CD14-positive monocyte (primary cell): ENCODE results near the gene NRG3. TPM values are rescaled to one million over a fixed set of nuclear protein-coding genes. Genes with fewer than 3 reads are reported as not detected.

Source experiments
- DNase-seq, 3 donors: peaks; one replicate each; pipeline ENCODE4 v3.0.0-alpha.2; 2011 to 2022
- H2AFZ ChIP-seq: 2 replicates; pipeline ENCODE4 v1.6.0; 2012; ENCODE audit warnings: mild to moderate bottlenecking, low read depth, low read length, inconsistent platforms; ENCODE audit not compliant: insufficient read depth, poor library complexity, severe bottlenecking
- H3K27ac ChIP-seq, 2 donors: 1 replicate in 1 of 2; 2 replicates in 1 of 2; pipeline ENCODE4 v1.5.1; 2012 to 2013; ENCODE audit warnings: low read length in 2 of 2, control low read depth in 1 of 2, inconsistent platforms in 1 of 2, low read depth in 1 of 2, mild to moderate bottlenecking in 1 of 2
- H3K27me3 ChIP-seq, 2 donors: one replicate each; pipeline versions ENCODE4 v1.6.0 to v1.6.1; 2011 to 2013; ENCODE audit warnings: low read length in 2 of 2; ENCODE audit not compliant: control insufficient read depth in 2 of 2, insufficient read depth in 2 of 2
- H3K36me3 ChIP-seq, 2 donors: replicated peaks in 1 of 2; 1 replicate in 1 of 2; 2 replicates in 1 of 2; pipeline versions ENCODE4 v1.5.1 to v1.6.1; 2012 to 2013; ENCODE audit warnings: low read length in 2 of 2, control low read depth in 1 of 2, inconsistent platforms in 1 of 2, mild to moderate bottlenecking in 1 of 2; ENCODE audit not compliant: insufficient read depth in 2 of 2, control insufficient read depth in 1 of 2
- H3K4me1 ChIP-seq, 2 donors: 1 replicate in 1 of 2; 2 replicates in 1 of 2; pipeline versions ENCODE4 v1.5.1 to v1.6.1; 2012 to 2013; ENCODE audit warnings: low read length in 2 of 2, control low read depth in 1 of 2, inconsistent platforms in 1 of 2, mild to moderate bottlenecking in 1 of 2, moderate library complexity in 1 of 2; ENCODE audit not compliant: insufficient read depth in 2 of 2, control insufficient read depth in 1 of 2
- H3K4me2 ChIP-seq: replicated peaks from 2 replicates; pipeline ENCODE3; 2012; ENCODE audit warnings: low read length, moderate library complexity, mild to moderate bottlenecking; ENCODE audit not compliant: poor library complexity, severe bottlenecking; ENCODE audit errors: extremely low read depth
- H3K4me3 ChIP-seq, 3 experiments: fragments of 200-600 bp in 1 of 3; sonication (generic) in 1 of 3; replicated peaks in 1 of 3; 1 replicate in 2 of 3; 2 replicates in 1 of 3; pipeline ENCODE4 v1.5.1; 2011 to 2013; ENCODE audit warnings: low read length in 3 of 3, mild to moderate bottlenecking in 3 of 3, control low read depth in 2 of 3, low read depth in 2 of 3, inconsistent platforms in 1 of 3, moderate library complexity in 1 of 3
- H3K79me2 ChIP-seq: 2 replicates; pipeline ENCODE4 v1.6.0; 2012; ENCODE audit warnings: mild to moderate bottlenecking, control low read depth, inconsistent platforms, low read length, moderate library complexity; ENCODE audit not compliant: insufficient read depth
- H3K9ac ChIP-seq: 2 replicates; pipeline ENCODE4 v1.6.0; 2017; ENCODE audit warnings: low read length, mild to moderate bottlenecking; ENCODE audit not compliant: insufficient read depth, poor library complexity, severe bottlenecking
- H3K9me3 ChIP-seq, 2 donors: replicated peaks in 1 of 2; 1 replicate in 1 of 2; 2 replicates in 1 of 2; pipeline versions ENCODE4 v1.5.1 to v1.6.1; 2012 to 2013; ENCODE audit warnings: low read length in 2 of 2, control low read depth in 1 of 2; ENCODE audit not compliant: control insufficient read depth in 1 of 2, insufficient read depth in 1 of 2
- H4K20me1 ChIP-seq: 2 replicates; pipeline ENCODE4 v1.6.0; 2012; ENCODE audit warnings: mild to moderate bottlenecking, low read length, control low read depth, moderate library complexity; ENCODE audit not compliant: insufficient read depth
- H3K27ac Mint-ChIP-seq, 7 donors: one replicate each; pipeline ENCODE4 v1.8.0; 2020; ENCODE audit warnings: mild to moderate bottlenecking in 7 of 7, mixed read lengths in 7 of 7, moderate library complexity in 6 of 7, inconsistent platforms in 2 of 7
- H3K27me3 Mint-ChIP-seq, 3 donors: one replicate each; pipeline ENCODE4 v1.8.0; 2021 to 2022; ENCODE audit warnings: low read depth in 3 of 3, mild to moderate bottlenecking in 3 of 3, mixed read lengths in 3 of 3, moderate library complexity in 3 of 3, inconsistent platforms in 1 of 3
- H3K36me3 Mint-ChIP-seq, 2 donors: one replicate each; pipeline ENCODE4 v1.8.0; 2020; ENCODE audit warnings: mixed read lengths in 2 of 2, inconsistent platforms in 1 of 2, mild to moderate bottlenecking in 1 of 2
- H3K4me1 Mint-ChIP-seq: one replicate; pipeline ENCODE4 v1.8.0; 2020; ENCODE audit warnings: mild to moderate bottlenecking, mixed read lengths
- H3K4me3 Mint-ChIP-seq, 2 donors: one replicate each; pipeline ENCODE4 v1.8.0; 2020; ENCODE audit warnings: mild to moderate bottlenecking in 2 of 2, mixed read lengths in 2 of 2, moderate library complexity in 1 of 2
- H3K9me3 Mint-ChIP-seq, 7 donors: one replicate each; pipeline ENCODE4 v1.8.0; 2020 to 2022; ENCODE audit warnings: mixed read lengths in 7 of 7, mild to moderate bottlenecking in 6 of 7, moderate library complexity in 6 of 7, inconsistent platforms in 2 of 7
- whole genome bisulfite sequencing: methylation state at CpG from one replicate; pipeline ENCODE4 v1.1.5; 2013; ENCODE audit warnings: missing lambda C conversion rate; ENCODE audit not compliant: insufficient coverage; 5-methylcytosine and 5-hydroxymethylcytosine counted together
- intact Hi-C, 2 donors: fragments of 100-400 bp; cut with micrococcal nuclease; formaldehyde crosslinking; loops; one replicate each; pipeline versions ENCODE4 v1.15.0 to v1.15.1; 2023
- polyA plus RNA-seq, 3 donors: library from polyadenylated mRNA; depleted of rRNA in 1 of 3; unstranded in 2 of 3; stranded (reverse) in 1 of 3; fragments of 300-500 nt in 2 of 3; fragments of >200 nt in 1 of 3; fragmentation: Illumina TruSeq in 2 of 3; gene quantifications; 1 replicate in 2 of 3; 2 replicates in 1 of 3; pipeline ENCODE4 v1.2.3, GENCODE V29; 2012 to 2021
- TF ChIP-seq, protein P1 (sequence below): fragments of 200-600 bp; IDR thresholded peaks from one replicate; pipeline ENCODE4 v1.8.0; 2022; ENCODE audit warnings: antibody characterized with exemption, mild to moderate bottlenecking

The NRG3 gene
- polyA plus RNA-seq, 3 donors, result not detected

- Histone ChIP-seq H3K9ac (no peak overlapping the region), H3K9me3 (no peaks in the 10 kb centered on the region), H3K4me3 (no peak overlapping the region), H2AFZ (no peak overlapping the region), H3K79me2 (no peaks in the 10 kb centered on the region), H3K4me1 (no peaks in the 10 kb centered on the region), H3K27me3 (no peaks in the 10 kb centered on the region), H4K20me1 (no peaks in the 10 kb centered on the region), H3K36me3 (no peaks in the 10 kb centered on the region), H3K4me2 (no peak overlapping the region), H3K27ac (no peak overlapping the region)
- TF ChIP-seq, protein P1, sequence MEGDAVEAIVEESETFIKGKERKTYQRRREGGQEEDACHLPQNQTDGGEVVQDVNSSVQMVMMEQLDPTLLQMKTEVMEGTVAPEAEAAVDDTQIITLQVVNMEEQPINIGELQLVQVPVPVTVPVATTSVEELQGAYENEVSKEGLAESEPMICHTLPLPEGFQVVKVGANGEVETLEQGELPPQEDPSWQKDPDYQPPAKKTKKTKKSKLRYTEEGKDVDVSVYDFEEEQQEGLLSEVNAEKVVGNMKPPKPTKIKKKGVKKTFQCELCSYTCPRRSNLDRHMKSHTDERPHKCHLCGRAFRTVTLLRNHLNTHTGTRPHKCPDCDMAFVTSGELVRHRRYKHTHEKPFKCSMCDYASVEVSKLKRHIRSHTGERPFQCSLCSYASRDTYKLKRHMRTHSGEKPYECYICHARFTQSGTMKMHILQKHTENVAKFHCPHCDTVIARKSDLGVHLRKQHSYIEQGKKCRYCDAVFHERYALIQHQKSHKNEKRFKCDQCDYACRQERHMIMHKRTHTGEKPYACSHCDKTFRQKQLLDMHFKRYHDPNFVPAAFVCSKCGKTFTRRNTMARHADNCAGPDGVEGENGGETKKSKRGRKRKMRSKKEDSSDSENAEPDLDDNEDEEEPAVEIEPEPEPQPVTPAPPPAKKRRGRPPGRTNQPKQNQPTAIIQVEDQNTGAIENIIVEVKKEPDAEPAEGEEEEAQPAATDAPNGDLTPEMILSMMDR, result no peak
- WGBS, result 90% methylated on average over 12 of the region's 15 CpGs
- no peaks in the 10 kb centered on the region for H3K4me1 Mint-ChIP-seq
- H3K27me3 Mint-ChIP-seq, result no peaks in the 10 kb centered on the region
- H3K27ac Mint-ChIP-seq, result no peak overlapping the region
- no peaks in the 10 kb centered on the region for H3K36me3 Mint-ChIP-seq
- DNase-seq, result no peak
- H3K9me3 Mint-ChIP-seq, result no peaks in the 10 kb centered on the region
- H3K4me3 Mint-ChIP-seq, result no peak overlapping the region
- intact Hi-C loops, result no loop called here
Measured at GRCh38 chr10:81831060-81831459, 43.9 kb upstream of the NRG3 start.

DNA sequence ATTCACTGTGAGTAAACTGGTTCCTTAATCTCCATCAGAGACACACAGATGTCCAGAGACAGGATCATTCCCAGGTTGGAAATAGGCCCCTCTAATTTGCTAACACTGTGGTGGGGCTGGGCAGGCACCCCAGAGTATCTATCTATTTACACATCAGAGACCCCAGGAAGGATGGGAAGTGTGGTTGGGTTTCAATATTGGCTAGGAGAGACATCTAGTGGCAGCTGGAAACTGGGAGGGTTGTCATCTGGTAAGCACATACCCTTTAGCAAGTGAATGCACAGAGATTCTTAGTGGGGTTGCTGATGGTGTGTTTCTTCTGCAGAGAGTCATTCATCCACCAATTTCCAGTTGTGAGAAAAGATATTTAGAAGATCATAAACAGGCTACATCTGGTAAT lies 36.0 kb upstream of the NRG3 start:
- no peak overlapping the region for H3K4me3 Mint-ChIP-seq
- Histone ChIP-seq H3K79me2 (no peaks in the 10 kb centered on the region), H3K4me3 (no peak overlapping the region), H3K4me2 (no peak overlapping the region), H3K4me1 (no peaks in the 10 kb centered on the region), H3K27me3 (no peaks in the 10 kb centered on the region), H3K27ac (no peak overlapping the region), H3K9me3 (no peaks in the 10 kb centered on the region), H2AFZ (no peak overlapping the region), H4K20me1 (no peaks in the 10 kb centered on the region), H3K36me3 (no peaks in the 10 kb centered on the region), H3K9ac (no peak overlapping the region)
- H3K36me3 Mint-ChIP-seq, result no peaks in the 10 kb centered on the region
- TF ChIP-seq, protein P1, result no peak
- H3K27me3 Mint-ChIP-seq, result no peaks in the 10 kb centered on the region
- H3K4me1 Mint-ChIP-seq, result no peaks in the 10 kb centered on the region
- H3K9me3 Mint-ChIP-seq, result no peaks in the 10 kb centered on the region
- intact Hi-C loops, result no loop called here
- DNase-seq, result no peak
- H3K27ac Mint-ChIP-seq, result no peak overlapping the region
